ENCODE measurements around the gene GJD4.

GRCh38 chr10:35605191-35605590, at the start of gene GJD4:
- no peak for TF ChIP-seq CTCF (conservative IDR thresholded peaks at IDR 0.05; ENCODE audit: low read length)
- TF ChIP-seq EZH2phosphoT487 (IDR thresholded peaks at IDR 0.05; ENCODE audit: borderline replicate concordance, low read depth, low read length) = no peak
